NCI-H2196 (cell line): ENCODE measurements around the gene SLC26A9.
"Not testable (repeated sequence)": the region's sequence is repeated elsewhere in the genome, so short reads cannot be mapped to it uniquely, and the experiment has no call there.

ENCODE experiments used
- DNase-seq: peaks from one replicate; lab custom pipeline; 2025; ENCODE audit not compliant: unreplicated experiment; lab: John Stamatoyannopoulos, UW

The SLC26A9 gene

GRCh38 chr1:205905095-205905494, 38.2 kb downstream of the SLC26A9 start:
- not testable (repeated sequence) for DNase-seq

DNA sequence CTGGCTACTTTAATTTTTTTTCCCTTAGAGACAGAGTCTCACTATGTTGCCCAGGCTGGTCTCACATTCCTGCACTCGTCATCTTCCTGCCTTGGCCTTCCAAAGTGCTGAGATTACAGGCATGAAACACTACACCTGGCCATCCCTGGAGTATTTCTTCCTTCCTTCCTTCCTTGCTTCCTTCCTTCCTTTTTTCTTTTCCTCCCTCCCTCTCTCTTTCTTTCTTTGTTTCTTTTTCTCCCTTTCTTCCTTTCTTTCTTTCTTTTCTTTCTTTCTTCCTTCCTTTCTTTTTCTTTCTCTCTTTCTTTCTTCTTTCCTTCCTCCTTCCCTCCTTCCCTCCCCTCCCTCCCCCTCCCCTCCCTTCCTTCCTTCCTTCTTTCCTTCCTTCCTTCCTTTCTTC, 46.9 kb downstream of the SLC26A9 start:
- DNase-seq: no peak

GRCh38 chr1:205894119-205894518, 49.1 kb downstream of the SLC26A9 start:
- not testable (repeated sequence) for DNase-seq

- not testable (repeated sequence) for DNase-seq
Observed at GRCh38 chr1:205892175-205892574, 51.1 kb downstream of the SLC26A9 start.

DNA sequence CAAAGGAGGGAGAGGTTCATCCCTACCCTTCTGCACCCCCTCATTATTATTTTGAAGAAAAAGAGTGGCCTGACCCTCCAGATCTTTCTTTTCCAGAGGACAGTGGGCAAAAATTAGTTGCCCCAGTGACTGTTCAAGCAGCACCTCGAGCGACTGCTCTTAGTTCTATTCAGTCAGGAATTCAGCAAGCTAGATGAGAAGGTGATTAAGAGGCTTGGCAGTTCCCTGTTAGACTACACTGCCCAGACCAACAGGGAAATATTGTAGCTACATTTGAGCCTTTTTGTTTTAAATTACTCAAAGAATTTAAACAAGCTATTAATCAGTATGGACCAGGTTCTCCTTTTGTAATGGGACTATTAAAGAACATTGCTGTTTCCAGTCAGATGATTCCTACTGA, 51.8 kb downstream of the SLC26A9 start:
- DNase-seq: not testable (repeated sequence)

DNA sequence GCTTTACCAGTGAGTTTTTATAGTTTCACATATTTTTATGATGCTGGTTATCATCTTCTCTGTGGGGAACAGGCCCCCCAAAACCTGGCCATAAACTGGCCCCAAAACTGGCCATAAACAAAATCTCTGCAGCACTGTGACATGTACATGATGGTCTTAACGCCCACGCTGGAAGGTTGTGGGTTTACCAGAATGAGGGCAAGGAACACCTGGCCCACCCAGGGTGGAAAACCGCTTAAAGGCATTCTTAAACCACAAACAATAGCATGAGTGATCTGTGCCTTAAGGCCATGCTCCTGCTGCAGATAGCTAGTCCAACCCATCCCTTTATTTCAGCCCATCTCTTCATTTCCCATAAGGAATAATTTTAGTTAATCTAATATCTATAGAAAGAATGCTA, 52.6 kb downstream of the SLC26A9 start:
- not testable (repeated sequence) for DNase-seq

GRCh38 chr1:205889706-205890105, 53.5 kb downstream of the SLC26A9 start:
- DNase-seq: not testable (repeated sequence)

GRCh38 chr1:205889006-205889405, 54.2 kb downstream of the SLC26A9 start:
- DNase-seq: not testable (repeated sequence)

- DNase-seq: no peak
Observed at GRCh38 chr1:205883792-205884191, 59.5 kb downstream of the SLC26A9 start.

GRCh38 chr1:205880923-205881322, 62.3 kb downstream of the SLC26A9 start:
- no peak for DNase-seq

- DNase-seq: no peak
Observed at GRCh38 chr1:205879974-205880373, 63.3 kb downstream of the SLC26A9 start.

DNA sequence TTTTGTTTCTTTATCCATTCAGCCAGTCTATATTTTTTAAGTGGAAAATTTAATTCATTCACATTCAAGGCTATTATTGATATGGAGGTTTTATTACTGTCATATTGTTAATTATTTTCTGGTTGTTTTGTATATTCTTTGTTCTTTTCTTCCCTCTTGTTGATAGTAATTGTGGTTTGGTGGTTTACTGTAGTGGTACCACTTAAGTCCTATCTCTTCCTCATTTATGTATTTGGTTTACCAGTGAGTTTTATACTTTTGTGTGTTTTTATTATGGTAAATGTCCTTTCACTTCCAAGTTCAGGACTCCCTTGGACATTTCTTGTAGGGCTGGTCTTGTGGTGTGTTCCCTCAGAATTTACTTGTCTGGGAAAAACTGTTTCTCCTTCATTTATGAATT, 65.2 kb downstream of the SLC26A9 start:
- no peak for DNase-seq

GRCh38 chr1:205873148-205873547, 70.1 kb downstream of the SLC26A9 start:
- DNase-seq: not testable (repeated sequence)

- DNase-seq: no peak
Observed at GRCh38 chr1:205870236-205870635, 73.0 kb downstream of the SLC26A9 start.
